ENCODE measurements around the gene WRAP73.

GRCh38 chr1:3650248-3651025 lies 534 bp upstream of the WRAP73 start:
- TF ChIP-seq CTCF (conservative IDR thresholded peaks at IDR 0.05; ENCODE audit: low read depth, low read length) (no peak), EZH2 (IDR thresholded peaks at IDR 0.05; ENCODE audit: borderline replicate concordance, low read depth, low read length, poor library complexity, severe bottlenecking) (no peak)
